Measurements from ENCODE around the gene SLC6A9.

SLC6A9 gene

GRCh38 chr1:44048532-44049215 lies 17.4 kb upstream of the SLC6A9 start:
- DNase-seq (ENCODE audit: low spot score): no peak

- no peak for DNase-seq (ENCODE audit: low spot score)
Observed at GRCh38 chr1:44047131-44047530, 15.9 kb upstream of the SLC6A9 start.

- DNase-seq (ENCODE audit: low spot score): no peak
Observed at GRCh38 chr1:44045064-44045463, 13.8 kb upstream of the SLC6A9 start.

DNA sequence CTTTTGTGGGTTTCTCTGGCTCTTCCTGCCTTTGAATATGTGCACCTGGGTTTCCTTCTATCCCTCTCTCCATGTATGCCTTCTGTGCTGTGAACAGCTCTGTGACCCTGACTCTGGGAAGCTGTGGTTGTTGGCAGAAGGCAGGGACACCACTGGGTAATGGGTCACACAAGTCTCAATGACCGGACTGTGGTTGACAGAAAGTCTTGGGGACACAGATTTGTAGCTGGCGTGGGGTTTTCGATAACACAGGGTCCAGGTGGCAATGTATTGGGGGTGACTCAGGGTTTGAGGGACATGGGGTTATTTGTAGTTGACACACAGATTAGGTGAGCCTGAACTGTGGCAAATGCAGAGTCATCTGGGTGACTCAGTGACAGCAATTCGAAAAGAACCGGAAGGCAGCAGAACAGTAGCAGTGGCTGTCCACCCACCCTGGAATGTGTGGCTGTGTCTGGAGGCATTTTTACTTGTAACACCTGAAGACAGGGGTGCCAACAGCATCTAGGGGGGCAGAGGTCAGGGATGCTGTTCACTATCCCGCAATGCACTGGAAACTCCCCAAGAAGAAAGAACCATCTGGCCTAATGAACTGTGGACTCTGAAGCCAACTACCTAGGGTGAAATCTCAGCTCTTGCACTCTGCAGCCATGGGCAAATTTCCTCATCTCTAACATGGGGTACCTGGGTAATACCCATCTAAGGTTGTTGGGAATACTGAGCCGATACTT lies 13.0 kb upstream of the SLC6A9 start:
- DNase-seq (ENCODE audit: low spot score): no peak

- no peak for DNase-seq (ENCODE audit: low spot score)
Observed at GRCh38 chr1:44043176-44044070, 12.2 kb upstream of the SLC6A9 start.

DNA sequence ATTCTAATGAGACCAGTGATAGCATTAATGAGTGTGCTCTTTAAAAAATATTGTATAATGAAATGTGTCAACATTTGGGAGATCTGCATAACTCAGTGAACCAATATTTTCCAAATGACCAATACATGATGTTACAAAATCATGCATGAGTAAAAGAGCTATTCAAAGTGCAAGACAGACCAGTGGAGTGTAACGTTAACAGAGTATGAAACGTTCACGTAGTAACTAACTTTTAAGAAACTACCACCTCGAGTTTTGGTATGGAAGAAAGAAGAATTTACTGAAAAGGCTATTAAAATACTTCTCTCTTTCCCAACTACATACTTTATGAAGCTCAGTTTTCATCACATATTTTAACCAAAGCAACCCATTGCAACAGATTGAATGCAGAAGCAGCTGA lies 9.6 kb upstream of the SLC6A9 start:
- DNase-seq (ENCODE audit: low spot score): no peak

GRCh38 chr1:44040418-44040817 lies 9.2 kb upstream of the SLC6A9 start:
- DNase-seq (ENCODE audit: low spot score): no peak

DNA sequence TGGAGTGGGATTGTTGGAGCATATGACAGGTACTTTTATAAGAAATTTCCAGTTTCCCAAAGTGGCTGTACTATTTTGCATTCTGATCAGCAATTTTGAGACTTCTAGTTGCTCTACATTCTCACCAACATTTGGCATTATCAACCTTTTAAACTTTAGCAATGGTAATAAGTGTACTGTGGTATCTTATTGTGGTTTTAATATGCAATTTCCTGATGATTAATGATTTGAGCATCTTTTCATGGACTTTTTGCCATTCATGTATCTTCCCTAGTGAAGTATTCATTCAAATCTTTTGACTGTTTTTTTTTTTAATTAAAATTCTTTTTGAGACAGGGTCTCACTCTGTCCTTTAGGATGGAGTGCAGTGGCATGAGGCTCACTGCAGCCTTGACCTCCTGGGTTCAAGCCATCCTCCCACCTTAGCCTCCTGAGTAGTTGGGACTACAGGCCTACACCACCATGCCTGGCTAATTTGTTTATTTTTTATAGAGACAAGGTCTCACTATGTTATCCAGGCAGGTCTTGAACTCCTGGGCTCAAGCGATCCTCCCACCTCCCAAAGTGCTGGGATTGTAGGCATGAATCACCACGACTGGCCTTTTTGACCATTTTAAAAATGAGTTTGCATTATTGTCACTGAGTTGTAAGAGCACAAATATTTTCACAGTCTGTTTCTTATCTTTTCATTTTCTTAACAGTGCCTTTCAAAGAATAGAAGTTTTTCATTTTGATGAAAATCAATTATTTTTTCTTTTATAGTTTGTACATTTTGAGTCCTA lies 7.8 kb upstream of the SLC6A9 start:
- no peak for DNase-seq (ENCODE audit: low spot score)

DNA sequence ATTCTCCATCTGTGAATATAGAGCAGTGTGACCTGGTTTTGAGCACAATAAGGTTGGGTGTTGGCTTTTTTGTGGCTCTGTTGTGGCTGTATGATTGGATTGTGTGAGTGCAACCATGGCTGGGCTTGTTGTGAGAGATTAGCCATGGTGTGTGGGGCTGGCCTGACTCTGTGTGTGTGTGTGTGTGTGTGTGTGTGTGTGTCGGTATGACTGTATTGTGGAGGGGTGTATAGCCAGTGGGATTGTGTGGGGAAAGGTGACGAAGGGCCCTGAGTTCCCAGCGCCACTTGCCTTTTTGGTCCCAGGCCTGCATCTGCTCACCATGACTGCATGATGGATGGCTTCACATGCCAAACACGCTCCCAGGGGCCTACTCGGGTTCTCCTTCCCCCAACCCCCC lies 5.9 kb upstream of the SLC6A9 start:
- no peak for DNase-seq (ENCODE audit: low spot score)

DNA sequence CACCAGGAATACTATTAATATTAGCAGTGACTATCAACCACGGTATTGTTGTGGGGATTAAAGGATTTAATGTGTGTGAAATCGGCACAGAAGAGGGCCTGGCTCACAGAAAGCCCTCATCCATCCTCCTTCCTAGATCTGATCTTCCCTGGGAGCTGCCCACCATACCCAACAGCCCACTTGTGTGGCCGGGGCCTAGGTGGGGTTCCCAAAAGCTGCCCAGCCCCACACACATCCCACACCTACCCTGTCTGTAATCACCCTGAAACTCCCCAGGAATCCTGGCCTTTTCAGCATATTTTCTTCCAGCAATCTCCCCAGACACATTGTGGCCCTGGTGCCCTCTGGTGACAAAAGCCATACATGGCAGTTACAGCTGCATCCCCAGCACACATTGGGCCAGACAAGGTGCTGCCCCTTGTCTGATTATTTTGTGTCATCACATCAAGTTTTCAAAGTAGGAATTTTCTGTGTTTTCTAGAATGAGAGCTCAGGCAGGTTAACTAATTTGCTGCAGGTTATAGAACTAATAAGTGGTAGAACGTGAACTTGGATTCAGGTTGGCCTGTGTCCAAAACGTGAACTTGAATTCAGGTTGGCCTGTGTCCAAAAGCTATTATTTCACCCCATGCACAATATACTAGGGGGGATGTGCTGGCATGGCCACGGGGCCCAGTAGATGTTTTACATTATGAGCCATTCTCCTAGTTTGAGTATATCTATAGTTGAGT lies 5.3 kb upstream of the SLC6A9 start:
- peak; percentile 73 for DNase-seq (ENCODE audit: low spot score)

- DNase-seq (ENCODE audit: low spot score): no peak
Observed at GRCh38 chr1:44035726-44036408, 4.6 kb upstream of the SLC6A9 start.

- no peak for DNase-seq (ENCODE audit: low spot score)
Observed at GRCh38 chr1:44034976-44035716, 3.9 kb upstream of the SLC6A9 start.

GRCh38 chr1:44034423-44034822 lies 3.2 kb upstream of the SLC6A9 start:
- no peak for DNase-seq (ENCODE audit: low spot score)

- no peak for DNase-seq (ENCODE audit: low spot score)
Observed at GRCh38 chr1:44033756-44034155, 2.5 kb upstream of the SLC6A9 start.

GRCh38 chr1:44033041-44033575 lies 1.8 kb upstream of the SLC6A9 start:
- DNase-seq (ENCODE audit: low spot score): no peak

DNA sequence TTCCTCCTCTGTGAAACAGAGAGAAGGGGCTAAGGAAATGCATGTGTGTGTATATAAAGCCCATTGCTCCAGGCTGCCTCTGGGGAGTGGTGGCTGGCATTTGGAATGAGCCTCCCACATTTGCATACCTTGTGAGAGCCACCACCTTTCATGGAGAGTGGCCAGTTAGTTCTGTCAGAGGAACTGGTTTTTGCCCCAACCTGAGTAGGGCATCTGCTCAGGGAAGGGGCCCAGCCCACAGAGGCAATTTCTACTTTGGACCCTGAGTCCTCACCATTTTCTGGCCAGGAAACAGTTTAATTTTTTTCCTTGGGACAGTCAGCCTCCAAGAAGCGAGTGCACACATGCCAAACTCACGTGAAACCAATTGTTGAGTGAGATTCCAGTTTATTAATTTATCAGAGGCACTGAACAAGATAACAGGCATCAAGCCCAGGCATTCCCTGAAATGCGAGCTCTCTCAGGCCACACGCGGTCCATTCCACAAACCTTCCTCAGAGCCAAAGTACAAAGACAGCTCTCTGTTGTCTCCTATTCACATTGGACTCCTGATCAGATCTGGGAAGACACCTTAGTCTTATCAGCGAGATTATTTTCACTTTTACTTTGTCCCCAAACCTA lies 1.0 kb upstream of the SLC6A9 start:
- DNase-seq (ENCODE audit: low spot score): no peak

DNA sequence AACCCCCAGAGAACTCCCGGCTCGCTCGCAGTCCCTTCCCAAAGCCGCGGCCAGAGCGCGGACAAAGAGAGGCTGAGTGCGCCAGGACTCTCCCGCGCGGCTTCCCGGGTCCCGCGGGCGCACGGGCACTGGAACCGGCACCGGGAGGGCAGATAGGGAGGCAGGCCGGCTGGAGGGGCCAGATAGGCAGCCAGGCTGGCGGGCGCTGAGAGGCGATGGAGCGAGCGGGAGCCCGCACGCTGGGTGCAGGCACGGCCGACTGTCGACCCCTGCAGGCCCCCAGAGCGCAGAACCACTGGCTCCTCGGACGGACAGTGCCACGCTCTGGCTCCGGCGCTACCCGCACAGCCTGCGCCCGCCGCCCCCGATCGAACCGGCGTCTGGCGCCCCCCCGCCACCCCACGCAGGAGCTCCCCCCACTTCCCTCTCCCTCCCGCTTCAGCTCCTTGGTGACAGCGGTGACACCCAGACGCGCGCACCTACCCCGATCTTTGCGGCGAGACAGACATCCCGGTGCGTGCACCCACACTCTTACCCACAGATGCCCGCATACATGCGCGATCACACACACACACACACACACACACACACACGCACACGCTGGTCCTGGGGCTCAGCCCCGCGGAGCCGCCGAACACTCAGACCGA lies 534 bp downstream of the SLC6A9 start:
- DNase-seq (ENCODE audit: low spot score): peak; percentile 58

- peak; percentile 92 for DNase-seq (ENCODE audit: low spot score)
Observed at GRCh38 chr1:44029911-44030604, 1.2 kb downstream of the SLC6A9 start.

Data from HuH-7 (cell line).